IMR-90 (cell line): Measurements from ENCODE around the gene ARHGEF33. TPM values are rescaled to one million over a fixed set of nuclear protein-coding genes. Genes with fewer than 3 reads are reported as not detected.

Experiments used
- ATAC-seq: fragments of 200-7000 bp; cut with Tn5 transposase; 2 replicates; pipeline ENCODE4 v1.9.1; 2020; ENCODE audit warnings: low read depth, mild to moderate bottlenecking, moderate library complexity
- BruUV-seq: library from RNA; stranded (reverse); fragments of 400-500 nt; replicated peaks from 2 replicates; lab custom pipeline; 2021; lab: Mats Ljungman, UMichigan
- CTCF ChIA-PET: fragments of 300-600 bp; formaldehyde crosslinking; extraction: SDS; loops from one replicate; lab custom pipeline; 2021; ENCODE audit warnings: antibody characterized with exemption; lab: Yijun Ruan, JAX
- POLR2A ChIA-PET: fragments of 300-600 bp; sonication (Branson Sonifier 250); formaldehyde crosslinking; loops from one replicate; lab custom pipeline; 2022; ENCODE audit warnings: antibody characterized with exemption; ENCODE audit not compliant: unreplicated experiment; lab: Charles Lee
- DNase-seq: peaks from one replicate; pipeline ENCODE4 v3.0.0; 2013
- H2AFZ ChIP-seq: replicated peaks from 2 replicates; pipeline ENCODE3; 2013; ENCODE audit warnings: low read length, mild to moderate bottlenecking; ENCODE audit not compliant: poor library complexity
- H2AK5ac ChIP-seq: 2 replicates; pipeline ENCODE4 v1.6.1; 2013; ENCODE audit warnings: low read depth, low read length, inconsistent platforms
- H2AK9ac ChIP-seq: replicated peaks from 2 replicates; pipeline ENCODE3; 2013; ENCODE audit warnings: mild to moderate bottlenecking, low read depth, low read length, moderate library complexity; ENCODE audit not compliant: poor library complexity
- H2BK120ac ChIP-seq: 2 replicates; pipeline ENCODE4 v1.6.1; 2013; ENCODE audit warnings: low read depth, low read length, inconsistent platforms
- H2BK15ac ChIP-seq: 3 replicates; pipeline ENCODE4 v1.6.1; 2013; ENCODE audit warnings: low read depth, low read length, inconsistent platforms
- H2BK20ac ChIP-seq: 2 replicates; pipeline ENCODE4 v1.6.1; 2013; ENCODE audit warnings: low read depth, mild to moderate bottlenecking, inconsistent platforms, low read length, moderate library complexity
- H2BK5ac ChIP-seq: 2 replicates; pipeline ENCODE4 v1.6.1; 2013; ENCODE audit warnings: mild to moderate bottlenecking, low read depth, low read length, inconsistent platforms; ENCODE audit not compliant: poor library complexity, severe bottlenecking
- H3K14ac ChIP-seq: replicated peaks from 2 replicates; pipeline ENCODE4 v1.6.1; 2013; ENCODE audit warnings: low read depth, low read length, inconsistent platforms
- H3K18ac ChIP-seq: 2 replicates; pipeline ENCODE4 v1.6.1; 2013; ENCODE audit warnings: low read depth, low read length, control low read depth
- H3K23ac ChIP-seq: 2 replicates; pipeline ENCODE4 v1.6.1; 2013; ENCODE audit warnings: low read depth, low read length, inconsistent platforms
- H3K27ac ChIP-seq: 2 replicates; pipeline ENCODE4 v1.5.1; 2013; ENCODE audit warnings: mild to moderate bottlenecking, control low read depth, low read length; ENCODE audit not compliant: insufficient read depth
- H3K27me3 ChIP-seq: 2 replicates; pipeline ENCODE4 v1.6.1; 2013; ENCODE audit warnings: low read length; ENCODE audit not compliant: control insufficient read depth, insufficient read depth
- H3K36me3 ChIP-seq: 2 replicates; pipeline ENCODE4 v1.6.1; 2013; ENCODE audit warnings: low read length, mixed read lengths; ENCODE audit not compliant: control insufficient read depth, insufficient read depth
- H3K4ac ChIP-seq: 2 replicates; pipeline ENCODE4 v1.6.1; 2013; ENCODE audit warnings: low read depth, low read length, inconsistent platforms
- H3K4me1 ChIP-seq: 2 replicates; pipeline ENCODE4 v1.6.1; 2013; ENCODE audit warnings: low read length, mixed read lengths; ENCODE audit not compliant: control insufficient read depth, insufficient read depth
- H3K4me2 ChIP-seq: 2 replicates; pipeline ENCODE4 v1.6.1; 2013; ENCODE audit warnings: low read depth, mild to moderate bottlenecking, control low read depth, low read length, moderate library complexity
- H3K4me3 ChIP-seq: 2 replicates; pipeline ENCODE4 v1.5.1; 2013; ENCODE audit warnings: low read depth, mild to moderate bottlenecking, control low read depth, low read length, moderate library complexity; ENCODE audit not compliant: insufficient read depth
- H3K56ac ChIP-seq: 2 replicates; pipeline ENCODE4 v1.6.1; 2013; ENCODE audit warnings: low read length, inconsistent platforms; ENCODE audit not compliant: insufficient read depth; ENCODE audit errors: extremely low read depth
- H3K79me1 ChIP-seq, 2 experiments: 2 replicates each; pipeline ENCODE4 v1.6.1; 2013; ENCODE audit warnings: low read length in 2 of 2, inconsistent platforms in 1 of 2, low read depth in 1 of 2
- H3K9ac ChIP-seq: 2 replicates; pipeline ENCODE4 v1.6.1; 2013; ENCODE audit warnings: low read depth, low read length, control low read depth
- H3K9me1 ChIP-seq: 2 replicates; pipeline ENCODE4 v1.6.1; 2013; ENCODE audit warnings: low read length, inconsistent platforms; ENCODE audit not compliant: insufficient read depth
- H3K9me3 ChIP-seq: 2 replicates; pipeline ENCODE4 v1.6.1; 2013; ENCODE audit warnings: low read length; ENCODE audit not compliant: control insufficient read depth, insufficient read depth
- H4K20me1 ChIP-seq: 2 replicates; pipeline ENCODE4 v1.6.1; 2013; ENCODE audit warnings: low read length, inconsistent platforms; ENCODE audit not compliant: insufficient read depth
- H4K5ac ChIP-seq: 2 replicates; pipeline ENCODE4 v1.6.1; 2013; ENCODE audit warnings: mild to moderate bottlenecking, low read depth, low read length, control low read depth
- H4K8ac ChIP-seq, 2 experiments: 2 replicates each; pipeline ENCODE4 v1.6.1; 2013; ENCODE audit warnings: low read depth in 2 of 2, low read length in 2 of 2, control low read depth in 1 of 2, inconsistent platforms in 1 of 2
- H4K91ac ChIP-seq: 2 replicates; pipeline ENCODE4 v1.6.1; 2013; ENCODE audit warnings: low read depth, low read length, inconsistent platforms; ENCODE audit not compliant: insufficient read depth
- BHLHE40 ChIP-seq: fragments of 150-350 bp; IDR thresholded peaks from 2 replicates; pipeline ENCODE4 v1.6.1; 2016; ENCODE audit warnings: mild to moderate bottlenecking, low read depth, low read length
- CHD1 ChIP-seq: IDR thresholded peaks from 2 replicates; pipeline ENCODE4 v1.6.1; 2012; ENCODE audit warnings: low read depth, low read length, improper control_type of control experiment
- CTCF ChIP-seq: conservative IDR thresholded peaks from 2 replicates; pipeline ENCODE4 v1.5.1; 2012; ENCODE audit warnings: mild to moderate bottlenecking, low read depth, low read length, improper control_type of control experiment
- ELK1 ChIP-seq: fragments of 150-350 bp; IDR thresholded peaks from 2 replicates; pipeline ENCODE4 v1.6.1; 2016; ENCODE audit warnings: low read depth, mild to moderate bottlenecking, low read length, moderate library complexity, borderline replicate concordance
- FOS ChIP-seq: fragments of 150-350 bp; IDR thresholded peaks from 2 replicates; pipeline ENCODE4 v1.6.1; 2016; ENCODE audit warnings: low read depth, low read length
- MAZ ChIP-seq: IDR thresholded peaks from 2 replicates; pipeline ENCODE4 v1.6.1; 2012; ENCODE audit warnings: low read depth, mild to moderate bottlenecking, low read length, improper control_type of control experiment, moderate library complexity, borderline replicate concordance
- MXI1 ChIP-seq: IDR thresholded peaks from 2 replicates; pipeline ENCODE4 v1.6.1; 2012; ENCODE audit warnings: low read depth, mild to moderate bottlenecking, low read length, moderate library complexity, borderline replicate concordance
- NFE2L2 ChIP-seq: fragments of 150-350 bp; IDR thresholded peaks from 2 replicates; pipeline ENCODE4 v1.6.1; 2016; ENCODE audit warnings: low read depth, mild to moderate bottlenecking, low read length
- POLR2A ChIP-seq: IDR thresholded peaks from 2 replicates; pipeline ENCODE4 v1.6.1; 2012; ENCODE audit warnings: mild to moderate bottlenecking, low read depth, low read length
- RAD21 ChIP-seq: IDR thresholded peaks from 2 replicates; pipeline ENCODE4 v1.6.1; 2012; ENCODE audit warnings: low read length, improper control_type of control experiment
- RCOR1 ChIP-seq: IDR thresholded peaks from 2 replicates; pipeline ENCODE4 v1.6.1; 2012; ENCODE audit warnings: mild to moderate bottlenecking, low read length, improper control_type of control experiment; ENCODE audit not compliant: insufficient replicate concordance
- RFX5 ChIP-seq: IDR thresholded peaks from 2 replicates; pipeline ENCODE4 v1.8.0; 2012; ENCODE audit warnings: low read depth, mild to moderate bottlenecking, low read length, moderate library complexity
- SMC3 ChIP-seq: fragments of 150-350 bp; IDR thresholded peaks from 2 replicates; pipeline ENCODE4 v1.6.1; 2016; ENCODE audit warnings: low read depth, mild to moderate bottlenecking, antibody characterized with exemption, low read length, moderate library complexity
- USF2 ChIP-seq: fragments of 150-350 bp; IDR thresholded peaks from 2 replicates; pipeline ENCODE4 v1.6.1; 2017; ENCODE audit warnings: mild to moderate bottlenecking, antibody characterized with exemption, low read length, low read depth
- WGBS, 2 experiments: methylation state at CpG; one replicate each; pipeline versions ENCODE4 v1.1.5 to v1.1.7; 2013; ENCODE audit warnings: missing lambda C conversion rate in 2 of 2; ENCODE audit not compliant: insufficient read length in 1 of 2; ENCODE audit errors: extremely low coverage in 2 of 2; 5-methylcytosine and 5-hydroxymethylcytosine counted together
- dilution Hi-C: fragments of 300-500 bp; cut with HindIII; formaldehyde crosslinking; loops from one replicate; pipeline ENCODE4 v1.14.3; 2018; ENCODE audit warnings: low sequenced_read_pairs; ENCODE audit not compliant: unreplicated experiment
- in situ Hi-C: fragments of 300-500 bp; cut with MboI; formaldehyde crosslinking; loops from 3 replicates; pipeline ENCODE4 v1.14.3; 2019; ENCODE audit warnings: low sequenced_read_pairs, inconsistent platforms, mixed read lengths
- intact Hi-C: fragments of 100-400 bp; cut with micrococcal nuclease; formaldehyde crosslinking; loops from 2 replicates; pipeline ENCODE4 v1.10.0; 2022
- polyA plus RNA-seq, 3 experiments: library from polyadenylated mRNA; depleted of rRNA; stranded (reverse); fragments of >200 nt; gene quantifications; 2 replicates each; pipeline ENCODE4 v1.2.3, GENCODE V29; 2012; ENCODE audit warnings: low replicate concordance in 1 of 3
- total RNA-seq: library from RNA; depleted of rRNA; stranded (reverse); fragments of >200 nt; gene quantifications from 2 replicates; pipeline ENCODE4 v1.2.3, GENCODE V29; 2012

The ARHGEF33 gene
- total and polyA plus RNA-seq, 2 of the 4 experiments (the other 2 are of a cell fraction): 0.18 to 0.21 TPM

GRCh38 chr2:39007875-39008504, 118.3 kb downstream of the ARHGEF33 start:
- H4K91ac ChIP-seq: no peak overlapping the region
- peaks cover 25% of the 10 kb centered on the region for H3K36me3 ChIP-seq
- intact Hi-C loops (no loop called here), dilution Hi-C loops (no loop called here), in situ Hi-C loops (no loop called here)
- no peak overlapping the region for H4K5ac ChIP-seq
- no CpG with 5 or more reads among the region's 5 CpGs for WGBS, 2 experiments
- H3K4me3 ChIP-seq: no peak overlapping the region
- DNase-seq: no peak
- H2BK20ac ChIP-seq: no peak overlapping the region
- no TSS peak for BruUV-seq
- no peak overlapping the region for H2BK5ac ChIP-seq
- POLR2A ChIA-PET: no interaction called here
- no peak overlapping the region for H2AK5ac ChIP-seq
- no peaks in the 10 kb centered on the region for H3K9me3 ChIP-seq
- H3K79me1 ChIP-seq: peaks cover 0 to 8% of the 10 kb centered on the region in 2 experiments; a peak in 1 of 4 replicates
- H3K9me1 ChIP-seq: peaks cover 7% of the 10 kb centered on the region; the same call in 1 of the 2 replicates
- no peak overlapping the region for H2AK9ac ChIP-seq
- H3K4me2 ChIP-seq: no peak overlapping the region
- H4K8ac ChIP-seq: no peak overlapping the region
- H2BK15ac ChIP-seq: no peak overlapping the region
- no peak for ATAC-seq
- no peak overlapping the region for H2AFZ ChIP-seq
- H3K27ac ChIP-seq: no peak overlapping the region
- H3K9ac ChIP-seq: no peak overlapping the region
- no peaks in the 10 kb centered on the region for H4K20me1 ChIP-seq
- H3K18ac ChIP-seq: no peak overlapping the region
- no peak overlapping the region for H3K23ac ChIP-seq
- H3K4me1 ChIP-seq: no peaks in the 10 kb centered on the region
- no peak overlapping the region for H3K56ac ChIP-seq
- TF ChIP-seq SMC3 (no peak), CTCF (no peak), CHD1 (no peak), RCOR1 (no peak), NFE2L2 (no peak), MXI1 (no peak), USF2 (no peak), BHLHE40 (no peak), FOS (no peak), RFX5 (no peak), RAD21 (no peak), POLR2A (no peak), ELK1 (no peak), MAZ (no peak)
- no peaks in the 10 kb centered on the region for H3K27me3 ChIP-seq
- no peak overlapping the region for H3K4ac ChIP-seq
- CTCF ChIA-PET: no interaction called here
- H2BK120ac ChIP-seq: no peak overlapping the region
- H3K14ac ChIP-seq: no peak overlapping the region
